Measurements from ENCODE around the gene PAXIP1.

Gene PAXIP1

GRCh38 chr7:154998481-154998880 is 4.4 kb downstream of the PAXIP1 start:
- in situ Hi-C loops (cut with MboI; ENCODE audit: low pct_unique_long_range_greater_than_20kb, low sequenced_read_pairs, unreplicated experiment) = no loop called here
- TF ChIP-seq, protein P1, sequence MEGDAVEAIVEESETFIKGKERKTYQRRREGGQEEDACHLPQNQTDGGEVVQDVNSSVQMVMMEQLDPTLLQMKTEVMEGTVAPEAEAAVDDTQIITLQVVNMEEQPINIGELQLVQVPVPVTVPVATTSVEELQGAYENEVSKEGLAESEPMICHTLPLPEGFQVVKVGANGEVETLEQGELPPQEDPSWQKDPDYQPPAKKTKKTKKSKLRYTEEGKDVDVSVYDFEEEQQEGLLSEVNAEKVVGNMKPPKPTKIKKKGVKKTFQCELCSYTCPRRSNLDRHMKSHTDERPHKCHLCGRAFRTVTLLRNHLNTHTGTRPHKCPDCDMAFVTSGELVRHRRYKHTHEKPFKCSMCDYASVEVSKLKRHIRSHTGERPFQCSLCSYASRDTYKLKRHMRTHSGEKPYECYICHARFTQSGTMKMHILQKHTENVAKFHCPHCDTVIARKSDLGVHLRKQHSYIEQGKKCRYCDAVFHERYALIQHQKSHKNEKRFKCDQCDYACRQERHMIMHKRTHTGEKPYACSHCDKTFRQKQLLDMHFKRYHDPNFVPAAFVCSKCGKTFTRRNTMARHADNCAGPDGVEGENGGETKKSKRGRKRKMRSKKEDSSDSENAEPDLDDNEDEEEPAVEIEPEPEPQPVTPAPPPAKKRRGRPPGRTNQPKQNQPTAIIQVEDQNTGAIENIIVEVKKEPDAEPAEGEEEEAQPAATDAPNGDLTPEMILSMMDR (IDR thresholded peaks at IDR 0.05; ENCODE audit: extremely low read depth, insufficient read depth, missing control alignments) = no peak
- no peak for DNase-seq (ENCODE audit: low spot score)

GRCh38 chr7:154997840-154998370 is 5.0 kb downstream of the PAXIP1 start:
- no peak for DNase-seq (ENCODE audit: low spot score)
- TF ChIP-seq, protein P1 (IDR thresholded peaks at IDR 0.05; ENCODE audit: extremely low read depth, insufficient read depth, missing control alignments) = no peak
- in situ Hi-C loops (cut with MboI; ENCODE audit: low pct_unique_long_range_greater_than_20kb, low sequenced_read_pairs, unreplicated experiment) = no loop called here

DNA sequence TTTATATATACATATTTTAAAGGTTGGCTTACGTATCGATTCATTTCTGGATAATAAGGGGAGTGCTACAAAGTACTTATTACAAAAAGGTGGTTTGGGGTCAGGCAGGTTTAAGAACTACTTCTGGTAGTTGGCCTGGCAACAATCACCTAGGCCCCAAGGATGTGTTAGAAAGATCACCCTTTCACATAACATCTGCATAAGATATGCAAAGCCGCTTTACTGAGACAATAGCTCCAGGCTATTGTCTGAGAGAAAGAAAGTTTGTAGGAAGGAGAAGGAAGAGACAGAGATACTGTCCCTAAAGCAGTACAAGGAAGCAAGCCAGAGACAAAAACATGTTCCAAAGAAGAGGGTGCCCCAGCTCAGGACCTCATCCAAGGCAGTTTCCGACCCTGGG is 6.2 kb downstream of the PAXIP1 start:
- DNase-seq (ENCODE audit: low spot score) = no peak
- in situ Hi-C loops (cut with MboI; ENCODE audit: low pct_unique_long_range_greater_than_20kb, low sequenced_read_pairs, unreplicated experiment) = no loop called here
- TF ChIP-seq, protein P1 (IDR thresholded peaks at IDR 0.05; ENCODE audit: extremely low read depth, insufficient read depth, missing control alignments) = no peak

DNA sequence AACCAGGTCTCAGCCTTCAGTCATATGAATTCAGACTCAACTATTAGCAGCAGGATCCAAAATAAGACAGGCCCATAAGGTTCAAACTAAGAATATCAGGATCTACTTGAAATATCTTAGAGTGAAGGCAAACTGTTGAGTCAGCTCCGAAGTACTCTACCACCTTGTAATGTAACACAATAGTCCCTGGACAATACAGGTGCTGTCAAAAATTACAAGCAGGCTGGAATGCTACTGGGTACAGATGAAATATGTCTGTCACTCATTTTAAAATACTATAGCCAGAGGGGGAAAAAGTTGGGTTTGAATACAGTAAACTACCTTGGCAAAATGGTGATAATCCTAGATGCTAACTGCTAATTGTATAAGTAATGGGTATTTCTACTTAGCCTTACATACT is 6.8 kb downstream of the PAXIP1 start:
- TF ChIP-seq, protein P1 (IDR thresholded peaks at IDR 0.05; ENCODE audit: extremely low read depth, insufficient read depth, missing control alignments) = no peak
- in situ Hi-C loops (cut with MboI; ENCODE audit: low pct_unique_long_range_greater_than_20kb, low sequenced_read_pairs, unreplicated experiment) = no loop called here
- no peak for DNase-seq (ENCODE audit: low spot score)

GRCh38 chr7:154994996-154995395 is 7.9 kb downstream of the PAXIP1 start:
- TF ChIP-seq, protein P1 (IDR thresholded peaks at IDR 0.05; ENCODE audit: extremely low read depth, insufficient read depth, missing control alignments) = no peak
- in situ Hi-C loops (cut with MboI; ENCODE audit: low pct_unique_long_range_greater_than_20kb, low sequenced_read_pairs, unreplicated experiment) = no loop called here
- DNase-seq (ENCODE audit: low spot score) = no peak

DNA sequence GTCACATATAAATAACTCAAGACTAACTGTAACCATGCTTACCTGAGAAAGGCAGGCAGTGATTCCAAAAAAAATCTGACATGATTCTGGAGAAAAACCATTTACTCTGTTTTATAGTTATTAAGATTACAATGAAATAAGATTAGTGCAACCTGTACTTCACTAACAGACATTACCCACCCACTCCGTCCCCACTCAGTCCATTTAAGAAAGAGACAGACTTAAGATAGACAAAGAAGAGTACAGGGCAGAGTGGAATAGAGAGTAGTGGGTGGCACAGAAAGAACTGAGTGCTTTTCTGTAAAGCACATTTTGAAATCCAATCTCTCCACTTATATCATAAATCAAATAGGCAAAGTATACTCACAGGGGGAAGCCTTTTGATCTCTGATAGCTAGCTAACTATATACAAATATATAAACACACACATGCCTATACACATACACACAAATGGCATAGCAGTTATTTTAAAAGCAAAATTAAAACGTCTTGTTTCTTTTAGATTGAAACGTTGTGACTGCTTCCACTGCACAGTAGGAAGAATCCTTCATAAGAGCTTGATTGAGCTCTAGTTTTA is 11.9 kb downstream of the PAXIP1 start:
- in situ Hi-C loops (cut with MboI; ENCODE audit: low pct_unique_long_range_greater_than_20kb, low sequenced_read_pairs, unreplicated experiment) = no loop called here
- TF ChIP-seq, protein P1 (IDR thresholded peaks at IDR 0.05; ENCODE audit: extremely low read depth, insufficient read depth, missing control alignments) = no peak
- DNase-seq (ENCODE audit: low spot score) = no peak
